DND-41 (cell line): ENCODE measurements around the gene SERINC5.
"Not testable (repeated sequence)": the region's sequence is repeated elsewhere in the genome, so short reads cannot be mapped to it uniquely, and the experiment has no call there.

Experiments
- ATAC-seq: fragments of 200-7000 bp; cut with Tn5 transposase; 3 replicates; pipeline ENCODE4 v1.9.1; 2021; ENCODE audit warnings: low read depth; ENCODE audit not compliant: insufficient read depth
- DNase-seq: peaks from one replicate; pipeline ENCODE4 v3.0.0-alpha.2; 2020
- H2AFZ ChIP-seq: 2 replicates; pipeline ENCODE4 v1.6.0; 2012; ENCODE audit warnings: low read depth, low read length
- H3K27ac ChIP-seq: 2 replicates; pipeline ENCODE4 v1.5.1; 2012; ENCODE audit warnings: low read length, inconsistent platforms
- H3K27me3 ChIP-seq: fragments of 200-600 bp; sonication (generic); 2 replicates; pipeline ENCODE4 v1.6.0; 2012; ENCODE audit warnings: low read length, mild to moderate bottlenecking, inconsistent platforms; ENCODE audit not compliant: insufficient read depth, poor library complexity
- H3K36me3 ChIP-seq: 2 replicates; pipeline ENCODE4 v1.5.1; 2012; ENCODE audit warnings: low read length, inconsistent platforms; ENCODE audit not compliant: insufficient read depth
- H3K4me1 ChIP-seq: 2 replicates; pipeline ENCODE4 v1.5.1; 2012; ENCODE audit warnings: mild to moderate bottlenecking, low read length; ENCODE audit not compliant: insufficient read depth
- H3K4me2 ChIP-seq: 2 replicates; pipeline ENCODE4 v1.6.0; 2012; ENCODE audit warnings: mild to moderate bottlenecking, moderate library complexity, low read length, inconsistent platforms; ENCODE audit not compliant: insufficient read depth
- H3K4me3 ChIP-seq, 2 experiments: fragments of 200-600 bp in 1 of 2; shearing (Covaris generic) in 1 of 2; 2 replicates each; pipeline ENCODE4 v1.5.1; 2012 to 2016; ENCODE audit warnings: inconsistent platforms in 2 of 2, low read length in 2 of 2, mild to moderate bottlenecking in 2 of 2, low read depth in 1 of 2, moderate library complexity in 1 of 2
- H3K79me2 ChIP-seq: 2 replicates; pipeline ENCODE4 v1.6.0; 2012; ENCODE audit warnings: low read length, inconsistent platforms; ENCODE audit not compliant: insufficient read depth
- H3K9ac ChIP-seq: 2 replicates; pipeline ENCODE4 v1.6.0; 2012; ENCODE audit warnings: low read depth, mild to moderate bottlenecking, inconsistent platforms, low read length, moderate library complexity
- H3K9me3 ChIP-seq: 2 replicates; pipeline ENCODE4 v1.5.1; 2012; ENCODE audit warnings: low read length, moderate library complexity, mild to moderate bottlenecking, inconsistent platforms; ENCODE audit not compliant: insufficient read depth, severe bottlenecking
- H4K20me1 ChIP-seq: 2 replicates; pipeline ENCODE4 v1.6.0; 2012; ENCODE audit warnings: low read length; ENCODE audit not compliant: insufficient read depth
- EZH2 ChIP-seq: IDR thresholded peaks from 3 replicates; pipeline ENCODE4 v1.6.1; 2012; ENCODE audit warnings: borderline replicate concordance, low read depth, mild to moderate bottlenecking, moderate library complexity, low read length, inconsistent platforms; ENCODE audit not compliant: severe bottlenecking
- TF ChIP-seq, protein P1 (sequence below): IDR thresholded peaks from 2 replicates; pipeline ENCODE4 v1.5.1; 2012; ENCODE audit warnings: borderline replicate concordance, low read length, moderate library complexity, mild to moderate bottlenecking; ENCODE audit not compliant: poor library complexity, severe bottlenecking; ENCODE audit errors: extremely low read depth

Gene SERINC5

DNA sequence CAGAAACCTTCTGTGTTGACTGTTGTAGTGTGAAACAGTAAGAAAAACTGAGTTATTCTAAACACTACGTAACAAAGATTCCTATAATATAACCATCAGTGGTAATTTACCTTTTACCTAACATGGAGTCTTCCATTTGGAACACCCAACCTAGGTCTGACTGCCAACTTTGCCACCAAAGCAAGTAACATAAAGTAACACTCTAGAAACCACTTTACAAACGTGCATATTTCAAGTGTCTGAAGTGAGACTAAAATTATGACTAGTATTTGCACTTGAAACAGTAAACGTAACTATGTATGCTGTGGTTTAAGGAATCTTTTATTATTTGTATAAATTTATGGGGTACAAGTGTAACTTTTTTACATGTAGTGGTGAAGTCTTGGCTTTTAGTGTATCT, 95.6 kb downstream of the SERINC5 start:
- H3K4me3 ChIP-seq, result no peak overlapping the region
- H3K27me3 ChIP-seq, result no peaks in the 10 kb centered on the region
- H2AFZ ChIP-seq, result no peak overlapping the region
- H3K9ac ChIP-seq, result no peak overlapping the region
- no peaks in the 10 kb centered on the region for H3K79me2 ChIP-seq
- no peak overlapping the region for H3K27ac ChIP-seq
- H4K20me1 ChIP-seq, result no peaks in the 10 kb centered on the region
- no peak for ATAC-seq
- no peaks in the 10 kb centered on the region for H3K4me1 ChIP-seq
- H3K4me2 ChIP-seq, result no peak overlapping the region
- peaks cover 79% of the 10 kb centered on the region for H3K36me3 ChIP-seq
- no peak for DNase-seq
- TF ChIP-seq EZH2, result no peak
- TF ChIP-seq, protein P1, sequence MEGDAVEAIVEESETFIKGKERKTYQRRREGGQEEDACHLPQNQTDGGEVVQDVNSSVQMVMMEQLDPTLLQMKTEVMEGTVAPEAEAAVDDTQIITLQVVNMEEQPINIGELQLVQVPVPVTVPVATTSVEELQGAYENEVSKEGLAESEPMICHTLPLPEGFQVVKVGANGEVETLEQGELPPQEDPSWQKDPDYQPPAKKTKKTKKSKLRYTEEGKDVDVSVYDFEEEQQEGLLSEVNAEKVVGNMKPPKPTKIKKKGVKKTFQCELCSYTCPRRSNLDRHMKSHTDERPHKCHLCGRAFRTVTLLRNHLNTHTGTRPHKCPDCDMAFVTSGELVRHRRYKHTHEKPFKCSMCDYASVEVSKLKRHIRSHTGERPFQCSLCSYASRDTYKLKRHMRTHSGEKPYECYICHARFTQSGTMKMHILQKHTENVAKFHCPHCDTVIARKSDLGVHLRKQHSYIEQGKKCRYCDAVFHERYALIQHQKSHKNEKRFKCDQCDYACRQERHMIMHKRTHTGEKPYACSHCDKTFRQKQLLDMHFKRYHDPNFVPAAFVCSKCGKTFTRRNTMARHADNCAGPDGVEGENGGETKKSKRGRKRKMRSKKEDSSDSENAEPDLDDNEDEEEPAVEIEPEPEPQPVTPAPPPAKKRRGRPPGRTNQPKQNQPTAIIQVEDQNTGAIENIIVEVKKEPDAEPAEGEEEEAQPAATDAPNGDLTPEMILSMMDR, result no peak
- no peaks in the 10 kb centered on the region for H3K9me3 ChIP-seq

DNA sequence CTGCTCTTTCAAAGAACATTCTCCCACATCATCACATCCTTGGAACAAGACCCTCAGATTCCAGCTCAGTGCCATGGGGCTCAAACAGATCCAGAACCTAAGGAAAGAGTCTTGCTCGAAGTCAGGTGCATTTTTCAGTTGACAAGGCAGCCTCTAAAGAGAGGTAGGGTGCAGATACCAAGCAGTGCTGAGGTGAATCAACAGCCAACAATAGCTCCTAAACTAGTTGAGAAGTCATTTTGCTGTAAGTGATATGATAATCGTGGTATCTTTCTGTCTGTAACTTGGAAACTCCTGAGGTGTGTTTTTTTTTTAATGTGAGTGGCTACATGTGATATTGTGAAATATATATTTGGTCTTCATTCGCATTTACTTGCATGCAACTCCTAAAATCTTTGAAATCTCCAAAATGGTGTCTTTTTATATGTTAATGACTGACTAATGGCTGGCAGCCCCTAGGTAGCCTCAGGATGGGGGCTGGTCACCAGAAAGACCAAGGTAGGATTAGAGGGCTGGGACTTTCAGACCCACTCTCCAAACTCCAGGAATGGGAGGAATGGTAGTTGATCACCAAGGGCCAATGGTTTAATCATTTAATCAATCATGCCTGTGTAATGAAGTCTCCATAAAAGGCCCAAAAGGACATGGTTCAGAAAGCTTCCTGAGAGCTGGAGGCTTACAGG, 96.6 kb downstream of the SERINC5 start:
- Histone ChIP-seq H3K9me3 (no peaks in the 10 kb centered on the region), H2AFZ (no peak overlapping the region), H4K20me1 (no peaks in the 10 kb centered on the region), H3K4me1 (no peaks in the 10 kb centered on the region), H3K4me2 (no peak overlapping the region), H3K4me3 (no peak overlapping the region), H3K36me3 (peaks cover 75% of the 10 kb centered on the region), H3K27ac (peak overlapping the region; percentile 23; the same call in 1 of the 2 replicates), H3K9ac (no peak overlapping the region), H3K79me2 (no peaks in the 10 kb centered on the region), H3K27me3 (no peaks in the 10 kb centered on the region)
- no peak for TF ChIP-seq EZH2
- TF ChIP-seq, protein P1, result no peak
- DNase-seq (no peak), ATAC-seq (no peak)

DNA sequence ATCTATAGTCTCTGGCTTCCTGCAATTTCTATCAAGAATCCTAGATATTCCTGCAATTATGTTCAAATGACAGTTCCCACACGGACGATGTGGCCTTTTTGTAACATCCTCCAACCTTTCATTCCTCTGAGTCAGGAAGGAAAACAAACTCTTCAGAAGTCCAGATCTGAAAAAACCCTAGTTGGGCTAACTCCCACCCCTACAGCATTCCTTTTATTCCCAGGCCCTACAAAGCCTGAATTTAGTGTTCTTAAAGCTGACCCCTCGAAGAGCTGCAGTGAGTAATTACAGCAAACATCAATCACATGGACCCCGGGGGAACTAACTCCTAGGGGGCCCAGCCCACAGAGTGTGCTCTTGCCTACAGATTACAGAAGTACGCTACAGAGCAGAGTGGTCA, 99.7 kb downstream of the SERINC5 start:
- H3K4me3 ChIP-seq, result no peak overlapping the region
- H3K4me2 ChIP-seq, result no peak overlapping the region
- no peak for ATAC-seq
- H4K20me1 ChIP-seq, result no peaks in the 10 kb centered on the region
- 0 out of 2 replicates have a peak overlapping the region, but pooled peaks have one; percentile 43 for H3K27ac ChIP-seq
- no peaks in the 10 kb centered on the region for H3K9me3 ChIP-seq
- no peak overlapping the region for H2AFZ ChIP-seq
- H3K4me1 ChIP-seq, result no peaks in the 10 kb centered on the region
- H3K27me3 ChIP-seq, result no peaks in the 10 kb centered on the region
- TF ChIP-seq EZH2, result no peak
- no peak overlapping the region for H3K9ac ChIP-seq
- DNase-seq, result no peak
- H3K79me2 ChIP-seq, result no peaks in the 10 kb centered on the region
- H3K36me3 ChIP-seq, result peaks cover 68% of the 10 kb centered on the region

DNA sequence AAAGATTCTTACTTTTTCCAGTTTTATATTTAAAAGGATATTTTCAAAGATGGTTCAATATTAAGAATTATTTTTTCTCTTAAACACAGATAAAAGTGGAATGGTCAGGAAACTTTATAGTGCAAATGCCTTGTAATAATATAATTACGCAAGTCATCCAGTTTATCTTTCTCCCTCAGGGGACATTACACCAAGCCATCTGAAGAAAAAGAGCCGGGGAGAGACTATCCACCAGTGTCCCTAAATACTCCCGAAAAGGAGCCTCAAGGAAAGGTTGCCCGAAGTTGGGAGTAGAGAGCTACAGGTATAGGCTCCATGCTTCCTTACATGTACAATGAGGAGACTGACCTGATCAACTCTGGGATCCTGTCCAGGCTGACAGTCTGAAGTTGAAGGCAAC, 101.1 kb downstream of the SERINC5 start:
- no peak for DNase-seq
- peaks cover 72% of the 10 kb centered on the region for H3K36me3 ChIP-seq

DNA sequence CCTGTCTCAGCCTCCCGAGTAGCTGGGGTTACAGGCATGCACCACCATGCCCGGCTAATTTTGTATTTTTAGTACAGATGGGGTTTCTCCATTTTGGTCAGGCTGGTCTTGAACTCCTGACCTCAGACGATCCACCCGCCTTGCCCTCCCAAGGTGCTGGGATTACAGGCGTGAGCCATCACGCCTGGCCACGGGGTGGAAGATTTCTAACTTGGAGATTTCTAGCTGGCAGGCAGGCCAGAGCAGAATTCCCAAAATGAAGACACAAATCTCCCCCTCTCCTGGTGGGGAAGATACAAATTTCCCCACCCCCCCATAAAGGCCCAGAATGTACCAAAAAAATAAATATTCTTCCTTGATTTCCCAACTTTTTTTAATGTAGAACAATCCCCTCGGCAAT, 101.6 kb downstream of the SERINC5 start:
- not testable (repeated sequence) for H3K27ac ChIP-seq, ATAC-seq, H3K4me2 ChIP-seq, H4K20me1 ChIP-seq, H3K4me3 ChIP-seq, H2AFZ ChIP-seq, H3K79me2 ChIP-seq, H3K9ac ChIP-seq, H3K4me1 ChIP-seq, H3K27me3 ChIP-seq, DNase-seq, H3K9me3 ChIP-seq
- H3K36me3 ChIP-seq, result peaks cover 72% of the 10 kb centered on the region

More for the DNA sequence above, 101.1 kb downstream of the SERINC5 start:
- H2AFZ ChIP-seq, result no peak overlapping the region
- no peaks in the 10 kb centered on the region for H3K9me3 ChIP-seq
- no peaks in the 10 kb centered on the region for H3K79me2 ChIP-seq
- no peak overlapping the region for H3K27ac ChIP-seq
- no peak for ATAC-seq
- H3K9ac ChIP-seq, result no peak overlapping the region
- H3K27me3 ChIP-seq, result no peaks in the 10 kb centered on the region
- H3K4me1 ChIP-seq, result no peaks in the 10 kb centered on the region
- TF ChIP-seq EZH2, result no peak
- TF ChIP-seq, protein P1, result no peak
- no peak overlapping the region for H3K4me2 ChIP-seq
- no peak overlapping the region for H3K4me3 ChIP-seq
- no peaks in the 10 kb centered on the region for H4K20me1 ChIP-seq
